OCI-LY3 (cell line): Measurements from ENCODE around the gene ZP2.

Experiments
- EZH2phosphoT487 ChIP-seq: fragments of 200-600 bp; shearing (Covaris generic); IDR thresholded peaks from 2 replicates; pipeline ENCODE4 v1.6.1; 2018; ENCODE audit warnings: antibody characterized with exemption, mixed run types, low read depth
- TF ChIP-seq, protein P1 (sequence below): fragments of 200-600, 300-600 bp; sonication (generic); IDR thresholded peaks from 2 replicates; pipeline ENCODE4 v1.5.1; 2014; ENCODE audit warnings: antibody characterized with exemption, low read length, low read depth

DNA sequence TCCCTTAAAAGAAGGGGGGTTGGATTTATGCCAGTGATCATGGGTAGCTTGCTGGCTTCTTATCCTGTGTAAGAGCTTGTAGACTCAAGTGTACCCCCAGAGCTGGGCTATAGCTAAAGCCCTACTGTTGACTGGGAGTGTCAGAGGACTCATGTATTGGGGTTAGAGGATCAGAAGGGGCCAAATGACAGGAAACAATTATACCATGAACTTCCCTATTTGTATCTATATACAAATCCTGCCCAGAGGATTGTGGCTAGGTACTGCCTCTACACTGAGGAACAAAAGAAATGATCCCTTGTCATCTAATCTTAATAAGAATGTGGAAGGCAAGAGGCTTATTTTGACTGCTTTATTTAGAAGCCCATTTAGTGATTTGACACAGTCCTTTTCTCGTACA, 14.3 kb downstream of the ZP2 start:
- TF ChIP-seq, protein P1, sequence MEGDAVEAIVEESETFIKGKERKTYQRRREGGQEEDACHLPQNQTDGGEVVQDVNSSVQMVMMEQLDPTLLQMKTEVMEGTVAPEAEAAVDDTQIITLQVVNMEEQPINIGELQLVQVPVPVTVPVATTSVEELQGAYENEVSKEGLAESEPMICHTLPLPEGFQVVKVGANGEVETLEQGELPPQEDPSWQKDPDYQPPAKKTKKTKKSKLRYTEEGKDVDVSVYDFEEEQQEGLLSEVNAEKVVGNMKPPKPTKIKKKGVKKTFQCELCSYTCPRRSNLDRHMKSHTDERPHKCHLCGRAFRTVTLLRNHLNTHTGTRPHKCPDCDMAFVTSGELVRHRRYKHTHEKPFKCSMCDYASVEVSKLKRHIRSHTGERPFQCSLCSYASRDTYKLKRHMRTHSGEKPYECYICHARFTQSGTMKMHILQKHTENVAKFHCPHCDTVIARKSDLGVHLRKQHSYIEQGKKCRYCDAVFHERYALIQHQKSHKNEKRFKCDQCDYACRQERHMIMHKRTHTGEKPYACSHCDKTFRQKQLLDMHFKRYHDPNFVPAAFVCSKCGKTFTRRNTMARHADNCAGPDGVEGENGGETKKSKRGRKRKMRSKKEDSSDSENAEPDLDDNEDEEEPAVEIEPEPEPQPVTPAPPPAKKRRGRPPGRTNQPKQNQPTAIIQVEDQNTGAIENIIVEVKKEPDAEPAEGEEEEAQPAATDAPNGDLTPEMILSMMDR = no peak
- no peak for TF ChIP-seq EZH2phosphoT487
